ENCODE measurements around the gene ABCD1. TPM values are rescaled to one million over a fixed set of nuclear protein-coding genes. Genes with fewer than 3 reads are reported as not detected.
"Not testable (repeated sequence)": the region's sequence is repeated elsewhere in the genome, so short reads cannot be mapped to it uniquely, and the experiment has no call there.

Gene ABCD1
- total and polyA plus RNA-seq, 7 experiments from 2014 or later: 2.1 to 17.6 (median 7.3) TPM

GRCh38 chrX:153746991-153747390 is 22.3 kb downstream of the ABCD1 start:
- H3K4me1 Mint-ChIP-seq; H3K9me3 ChIP-seq (ENCODE audit: control insufficient read depth in 2 of 3, low read length in 3 of 3); ATAC-seq; H3K36me3 ChIP-seq (ENCODE audit: control insufficient read depth in 2 of 3, insufficient read depth in 3 of 3, low read length in 3 of 3); H3K27ac ChIP-seq (ENCODE audit: low read depth, low read length); DNase-seq; H3K4me3 ChIP-seq (ENCODE audit: low read length); H3K27ac Mint-ChIP-seq; H3K27me3 ChIP-seq (ENCODE audit: control insufficient read depth in 2 of 2, insufficient read depth in 2 of 2, low read length in 2 of 2); H3K36me3 Mint-ChIP-seq; H3K4me3 Mint-ChIP-seq; H3K4me1 ChIP-seq (ENCODE audit: control insufficient read depth in 2 of 2, insufficient read depth in 2 of 2, low read length in 2 of 2); intact Hi-C loops (cut with micrococcal nuclease); CTCF ChIA-PET; H3K9me3 Mint-ChIP-seq; POLR2A ChIA-PET: not testable (repeated sequence)
- H3K27me3 Mint-ChIP-seq: peaks cover 0 to 14% (median 3%) of the 10 kb centered on the region in 5 donors

- H3K27me3 ChIP-seq (ENCODE audit: control insufficient read depth in 2 of 2, insufficient read depth in 2 of 2, low read length in 2 of 2); H3K9me3 Mint-ChIP-seq; intact Hi-C loops (cut with micrococcal nuclease); ATAC-seq; H3K4me3 ChIP-seq (ENCODE audit: low read length); H3K36me3 ChIP-seq (ENCODE audit: control insufficient read depth in 2 of 3, insufficient read depth in 3 of 3, low read length in 3 of 3); H3K4me1 Mint-ChIP-seq; H3K4me3 Mint-ChIP-seq; H3K9me3 ChIP-seq (ENCODE audit: control insufficient read depth in 2 of 3, low read length in 3 of 3); POLR2A ChIA-PET; H3K4me1 ChIP-seq (ENCODE audit: control insufficient read depth in 2 of 2, insufficient read depth in 2 of 2, low read length in 2 of 2); H3K27ac ChIP-seq (ENCODE audit: low read depth, low read length); H3K36me3 Mint-ChIP-seq; DNase-seq; H3K27ac Mint-ChIP-seq: not testable (repeated sequence)
- CTCF ChIA-PET: interaction anchor here (1.1 kb wide), 1 partner anchor 198 kb away, joined by 5 read pairs; no protein-coding TSS in a partner anchor
- H3K27me3 Mint-ChIP-seq: peaks cover 0 to 14% (median 3%) of the 10 kb centered on the region in 5 donors
These were observed 24.4 kb downstream of the ABCD1 start for GRCh38 chrX:153749017-153749416.

- Mint-ChIP-seq H3K27me3 (peaks cover 0 to 14% (median 3%) of the 10 kb centered on the region in 5 donors), H3K9me3 (no peaks in the 10 kb centered on the region), H3K36me3 (no peaks in the 10 kb centered on the region), H3K4me3 (no peak overlapping the region), H3K4me1 (no peaks in the 10 kb centered on the region), H3K27ac (no peak overlapping the region)
- no peak overlapping the region for H3K27ac ChIP-seq (ENCODE audit: low read depth, low read length)
- no peaks in the 10 kb centered on the region for H3K27me3 ChIP-seq (ENCODE audit: control insufficient read depth in 2 of 2, insufficient read depth in 2 of 2, low read length in 2 of 2)
- intact Hi-C loops (cut with micrococcal nuclease): no loop called here
- DNase-seq (no peak), ATAC-seq (no peak)
- no peaks in the 10 kb centered on the region for H3K36me3 ChIP-seq (ENCODE audit: control insufficient read depth in 2 of 3, insufficient read depth in 3 of 3, low read length in 3 of 3)
- H3K4me3 ChIP-seq (ENCODE audit: low read length): no peak overlapping the region
- no peaks in the 10 kb centered on the region for H3K4me1 ChIP-seq (ENCODE audit: control insufficient read depth in 2 of 2, insufficient read depth in 2 of 2, low read length in 2 of 2)
- CTCF ChIA-PET: no interaction called here
- no peaks in the 10 kb centered on the region for H3K9me3 ChIP-seq (ENCODE audit: control insufficient read depth in 2 of 3, low read length in 3 of 3)
- POLR2A ChIA-PET: no interaction called here
These were observed 25.6 kb downstream of the ABCD1 start for GRCh38 chrX:153750127-153750774.

DNA sequence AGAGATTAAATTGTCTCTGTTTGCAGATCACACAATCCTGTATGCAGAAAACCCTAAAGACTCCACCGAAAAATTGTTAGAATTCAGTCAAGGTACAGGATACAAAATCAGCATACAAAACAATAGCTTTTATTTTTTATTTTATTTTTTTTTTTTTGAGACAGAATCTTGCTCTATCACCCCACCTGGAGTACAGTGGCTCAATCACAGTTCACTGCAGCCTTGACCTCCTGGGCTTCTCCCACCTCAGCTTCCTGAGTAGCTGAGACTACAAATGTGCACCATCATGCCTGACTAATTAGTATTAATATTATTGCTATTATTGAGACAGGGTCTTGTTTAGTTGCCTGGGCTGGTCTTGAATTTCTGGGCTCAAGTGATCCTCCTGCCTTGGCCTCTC is 30.5 kb downstream of the ABCD1 start:
- Histone ChIP-seq H3K27ac (ENCODE audit: low read depth, low read length) (no peak overlapping the region), H3K27me3 (ENCODE audit: control insufficient read depth in 2 of 2, insufficient read depth in 2 of 2, low read length in 2 of 2) (no peaks in the 10 kb centered on the region), H3K4me3 (ENCODE audit: low read length) (no peak overlapping the region), H3K4me1 (ENCODE audit: control insufficient read depth in 2 of 2, insufficient read depth in 2 of 2, low read length in 2 of 2) (no peaks in the 10 kb centered on the region), H3K36me3 (ENCODE audit: control insufficient read depth in 2 of 3, insufficient read depth in 3 of 3, low read length in 3 of 3) (no peaks in the 10 kb centered on the region), H3K9me3 (ENCODE audit: control insufficient read depth in 2 of 3, low read length in 3 of 3) (no peaks in the 10 kb centered on the region)
- Mint-ChIP-seq H3K27me3 (peaks cover 0 to 13% (median 0%) of the 10 kb centered on the region in 5 donors), H3K4me3 (no peak overlapping the region), H3K4me1 (no peaks in the 10 kb centered on the region), H3K9me3 (peaks cover 0 to 4% (median 0%) of the 10 kb centered on the region in 11 donors), H3K36me3 (no peaks in the 10 kb centered on the region), H3K27ac (no peak overlapping the region)
- ATAC-seq (no peak), DNase-seq (no peak)
- ChIA-PET POLR2A (no interaction called here), CTCF (interaction anchor here (1.1 kb wide), 1 partner anchor 193 kb away, joined by 4 read pairs; no protein-coding TSS in a partner anchor)
- intact Hi-C loops (cut with micrococcal nuclease): no loop called here

DNA sequence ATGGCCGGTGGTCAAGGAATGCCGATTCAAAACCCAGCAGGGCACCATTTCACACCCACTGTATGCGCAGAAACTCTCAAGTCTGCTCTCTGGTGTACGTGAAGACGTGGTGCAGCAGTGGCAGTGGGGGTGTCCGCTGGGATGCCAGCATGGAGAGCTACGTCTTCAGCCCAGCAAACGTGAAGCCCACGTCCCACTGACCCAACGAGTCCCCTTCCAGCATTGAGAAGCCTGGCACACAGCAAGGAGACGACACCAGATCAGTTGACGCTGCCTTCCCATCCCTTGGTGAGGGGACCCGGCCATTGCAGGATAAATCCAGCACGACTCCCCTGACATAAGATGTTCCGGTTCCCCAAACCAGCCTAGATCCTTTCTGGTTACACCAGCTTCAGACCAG is 37.2 kb downstream of the ABCD1 start:
- Mint-ChIP-seq H3K9me3 (no peaks in the 10 kb centered on the region), H3K27me3 (peaks cover 0 to 11% (median 0%) of the 10 kb centered on the region in 5 donors), H3K36me3 (no peaks in the 10 kb centered on the region), H3K27ac (no peak overlapping the region), H3K4me3 (no peak overlapping the region), H3K4me1 (peaks cover 0 to 7% (median 5%) of the 10 kb centered on the region in 7 donors)
- no peak overlapping the region for H3K27ac ChIP-seq (ENCODE audit: low read depth, low read length)
- DNase-seq (no peak), ATAC-seq (no peak)
- H3K27me3 ChIP-seq (ENCODE audit: control insufficient read depth in 2 of 2, insufficient read depth in 2 of 2, low read length in 2 of 2): no peaks in the 10 kb centered on the region
- no peaks in the 10 kb centered on the region for H3K9me3 ChIP-seq (ENCODE audit: control insufficient read depth in 2 of 3, low read length in 3 of 3)
- POLR2A ChIA-PET: interaction anchor here (0.7 kb wide), 1 partner anchor 47 kb away, joined by 3 read pairs; no protein-coding TSS in a partner anchor
- intact Hi-C loops (cut with micrococcal nuclease): loop anchor here (5.0 to 10.0 kb wide), 2 partner anchors 140 to 293 kb away; partner anchors contain the start of gene AVPR2 (in 1 of the 2)
- no peaks in the 10 kb centered on the region for H3K36me3 ChIP-seq (ENCODE audit: control insufficient read depth in 2 of 3, insufficient read depth in 3 of 3, low read length in 3 of 3)
- H3K4me3 ChIP-seq (ENCODE audit: low read length): no peak overlapping the region
- CTCF ChIA-PET: interaction anchor here (0.6 kb wide), 1 partner anchor 259 kb away, joined by 4 read pairs; no protein-coding TSS in a partner anchor
- H3K4me1 ChIP-seq (ENCODE audit: control insufficient read depth in 2 of 2, insufficient read depth in 2 of 2, low read length in 2 of 2): no peaks in the 10 kb centered on the region

GRCh38 chrX:153762626-153763173 is 38.0 kb downstream of the ABCD1 start:
- Histone ChIP-seq H3K36me3 (ENCODE audit: control insufficient read depth in 2 of 3, insufficient read depth in 3 of 3, low read length in 3 of 3) (no peaks in the 10 kb centered on the region), H3K27ac (ENCODE audit: low read depth, low read length) (no peak overlapping the region), H3K27me3 (ENCODE audit: control insufficient read depth in 2 of 2, insufficient read depth in 2 of 2, low read length in 2 of 2) (no peaks in the 10 kb centered on the region), H3K9me3 (ENCODE audit: control insufficient read depth in 2 of 3, low read length in 3 of 3) (no peaks in the 10 kb centered on the region), H3K4me3 (ENCODE audit: low read length) (no peak overlapping the region), H3K4me1 (ENCODE audit: control insufficient read depth in 2 of 2, insufficient read depth in 2 of 2, low read length in 2 of 2) (no peaks in the 10 kb centered on the region)
- ChIA-PET POLR2A (interaction anchor here (0.7 kb wide), 1 partner anchor 190 kb away, joined by 3 read pairs; no protein-coding TSS in a partner anchor), CTCF (interaction anchor here (0.6 to 2.3 kb wide), 6 partner anchors 9 to 258 kb away, joined by 3 to 8 read pairs (median 6); no protein-coding TSS in a partner anchor)
- Mint-ChIP-seq H3K9me3 (no peaks in the 10 kb centered on the region), H3K36me3 (no peaks in the 10 kb centered on the region), H3K4me3 (no peak overlapping the region), H3K27ac (no peak overlapping the region), H3K27me3 (peaks cover 0 to 5% (median 0%) of the 10 kb centered on the region in 5 donors), H3K4me1 (peaks cover 0 to 7% (median 5%) of the 10 kb centered on the region in 7 donors)
- intact Hi-C loops (cut with micrococcal nuclease): loop anchor here (5.0 to 10.0 kb wide), 2 partner anchors 140 to 292 kb away; partner anchors contain the start of gene AVPR2 (in 1 of the 2)
- no peak for DNase-seq
- no peak for ATAC-seq

Data from naive thymus-derived CD4-positive, alpha-beta T cell (primary cell).